Dermis blood vessel endothelial cell (primary cell): ENCODE results near the gene GDPD5. TPM values are rescaled to one million over a fixed set of nuclear protein-coding genes. Genes with fewer than 3 reads are reported as not detected.
"Not testable (repeated sequence)": the region's sequence is repeated elsewhere in the genome, so short reads cannot be mapped to it uniquely, and the experiment has no call there.

Experiments
- DNase-seq: peaks from one replicate; pipeline ENCODE4 v3.0.0; 2010
- total RNA-seq: library from RNA; depleted of rRNA; stranded (reverse); fragments of >200 nt; gene quantifications from 2 replicates; pipeline ENCODE4 v1.2.3, GENCODE V29; 2014

Gene GDPD5
- total RNA-seq, 1 donor from 2014 or later: 37.4 TPM

- DNase-seq: no peak
Measured at GRCh38 chr11:75424396-75424795, 101.3 kb downstream of the GDPD5 start.

DNA sequence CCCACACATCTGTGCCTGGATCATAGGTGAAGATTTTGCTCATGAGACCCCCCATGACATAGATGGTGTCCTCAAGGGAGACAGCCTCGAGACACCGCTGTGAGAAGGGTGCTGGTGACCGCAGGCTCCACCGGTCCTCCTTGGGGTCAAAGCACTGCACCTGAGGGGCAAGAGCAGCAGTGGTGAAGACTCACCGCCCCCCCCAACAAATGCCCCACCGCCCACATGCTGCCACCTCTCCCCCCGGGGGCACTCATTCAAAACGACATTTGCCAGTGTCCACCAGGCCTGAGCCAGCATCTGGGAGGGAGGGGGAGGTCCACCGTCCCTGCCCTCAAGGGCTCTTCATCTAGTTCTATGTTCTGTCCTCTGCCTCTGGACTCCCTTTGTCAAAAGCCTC is 102.0 kb downstream of the GDPD5 start:
- DNase-seq: no peak

- no peak for DNase-seq
Measured at GRCh38 chr11:75422248-75423231, 103.2 kb downstream of the GDPD5 start.

GRCh38 chr11:75421902-75422247 is 103.9 kb downstream of the GDPD5 start:
- no peak for DNase-seq

DNA sequence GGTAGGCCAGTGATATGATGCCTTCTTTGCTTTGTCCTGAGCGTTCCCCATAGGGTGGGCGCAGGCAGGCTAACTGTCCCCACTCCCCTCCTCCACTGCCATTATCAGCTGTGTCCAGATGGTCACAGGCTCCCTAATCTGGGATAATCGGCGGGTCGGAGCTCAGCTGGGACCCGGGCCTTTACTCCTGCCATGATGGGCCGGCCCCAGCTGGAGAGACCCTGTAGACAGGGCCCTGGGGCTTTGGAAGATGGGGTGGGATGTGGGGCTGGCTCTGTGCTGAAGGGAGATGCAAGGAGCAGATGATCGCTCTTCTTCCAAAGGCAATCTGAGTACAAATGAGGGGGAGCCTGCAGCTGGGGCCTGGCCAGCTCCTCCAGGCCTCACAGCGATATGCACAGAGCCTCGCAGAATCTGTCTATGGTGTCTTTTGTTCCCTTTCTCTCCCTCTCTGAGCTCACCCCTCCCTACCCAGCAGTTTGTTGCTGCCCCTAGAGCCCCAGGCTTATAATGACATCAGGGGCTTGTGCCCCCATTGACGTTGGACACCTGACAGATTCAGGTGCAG is 104.6 kb downstream of the GDPD5 start:
- DNase-seq: no peak

DNA sequence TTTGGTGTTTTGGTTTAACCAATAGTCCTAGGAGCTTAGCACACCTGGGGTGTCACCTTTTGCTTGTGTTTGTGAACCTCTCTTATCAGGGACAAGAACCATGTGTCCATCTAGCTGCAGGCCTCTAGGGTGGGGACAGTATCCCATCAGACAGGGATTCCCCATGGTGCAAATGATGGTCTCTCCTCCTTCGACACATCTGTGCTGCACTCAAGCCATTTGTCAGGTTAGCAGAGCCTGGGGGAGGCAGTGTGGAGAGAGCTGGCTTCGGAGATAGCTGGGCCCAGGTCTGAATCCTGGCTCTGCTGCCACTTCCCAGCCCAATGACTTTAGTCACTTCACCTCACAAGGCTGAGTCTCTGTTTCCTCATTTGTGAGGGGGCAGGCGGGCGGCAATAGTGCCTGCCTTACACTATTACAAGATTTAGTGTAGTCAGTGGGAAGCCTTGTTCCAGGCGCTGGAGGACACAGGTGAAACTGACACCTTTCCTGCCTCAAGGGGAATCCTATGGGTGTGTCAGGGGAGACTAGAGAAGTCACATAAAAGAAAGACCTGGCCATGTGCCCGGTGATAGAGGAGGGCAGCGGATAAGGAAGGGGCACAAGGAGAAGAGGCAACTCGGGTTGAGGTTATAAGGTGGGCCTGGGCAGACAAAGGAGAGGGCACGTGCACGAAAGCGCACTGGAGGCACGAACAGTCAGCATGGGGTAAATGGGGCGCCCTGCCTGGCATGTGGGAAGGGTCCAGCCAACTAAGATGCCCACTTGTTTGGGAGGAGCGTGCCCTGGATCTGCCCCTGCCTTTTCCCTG is 105.3 kb downstream of the GDPD5 start:
- DNase-seq: no peak

GRCh38 chr11:75413864-75414263 is 111.9 kb downstream of the GDPD5 start:
- no peak for DNase-seq

- not testable (repeated sequence) for DNase-seq
Measured at GRCh38 chr11:75413146-75413545, 112.6 kb downstream of the GDPD5 start.

- not testable (repeated sequence) for DNase-seq
Measured at GRCh38 chr11:75409971-75410370, 115.8 kb downstream of the GDPD5 start.

DNA sequence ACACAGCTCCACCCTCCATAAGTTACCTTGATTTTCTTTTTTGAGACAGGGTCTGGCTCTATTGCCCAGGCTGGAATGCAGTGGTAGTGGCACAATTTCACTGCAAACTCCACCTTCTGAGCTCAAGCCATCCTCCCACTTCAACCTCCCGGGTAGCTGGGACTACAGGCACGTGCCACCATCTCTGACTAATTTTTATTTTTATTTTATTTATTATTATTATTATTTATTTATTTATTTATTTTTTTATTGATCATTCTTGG is 116.9 kb downstream of the GDPD5 start:
- no peak for DNase-seq

DNA sequence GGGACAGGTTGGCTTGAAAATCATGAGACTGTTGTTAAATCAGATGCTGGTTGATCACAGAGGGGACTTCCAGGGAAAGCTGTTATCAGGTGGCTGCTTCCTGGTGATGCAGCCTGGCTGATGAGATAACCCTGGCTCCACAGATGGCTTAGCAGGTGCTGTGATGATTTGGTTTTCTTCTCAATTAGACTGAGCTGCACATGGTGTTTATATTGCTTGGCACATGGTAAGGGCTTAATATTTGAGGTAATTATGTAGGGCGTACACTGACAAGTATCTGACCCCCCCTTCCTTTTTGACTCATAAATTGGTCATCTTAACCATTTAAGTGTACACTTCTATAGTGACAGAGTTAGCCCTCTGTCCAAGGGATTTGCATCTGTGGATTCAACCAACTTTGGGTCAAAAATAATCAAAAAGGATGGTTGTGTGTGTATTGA is 119.4 kb downstream of the GDPD5 start:
- peak; percentile 88 for DNase-seq

DNA sequence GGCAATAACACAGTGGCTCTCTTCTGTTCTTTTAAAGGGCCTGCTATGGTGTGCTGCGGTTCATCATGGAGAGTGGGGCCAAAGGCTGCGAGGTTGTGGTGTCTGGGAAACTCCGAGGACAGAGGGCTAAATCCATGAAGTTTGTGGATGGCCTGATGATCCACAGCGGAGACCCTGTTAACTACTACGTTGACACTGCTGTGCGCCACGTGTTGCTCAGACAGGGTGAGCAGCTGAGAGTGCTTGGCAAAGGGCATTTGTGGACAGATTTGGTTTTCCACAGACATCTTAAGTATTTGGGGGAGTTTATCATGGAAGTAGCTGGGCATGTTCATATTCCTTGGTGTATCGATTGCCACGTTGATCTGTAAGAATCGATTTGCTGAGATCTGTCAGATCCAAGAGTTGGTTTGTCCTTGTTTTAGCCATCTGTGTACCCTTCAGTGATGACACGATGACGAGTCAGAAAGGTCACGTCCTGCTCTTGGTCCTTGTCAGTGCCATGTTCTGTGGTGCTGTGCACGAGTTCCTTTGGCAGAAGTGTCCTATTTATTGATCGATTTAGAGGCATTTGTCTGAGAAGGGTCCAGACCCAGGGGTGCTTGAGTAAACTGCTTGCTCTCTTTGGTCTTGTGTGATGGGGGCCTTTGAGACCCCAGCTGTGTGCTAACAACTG is 121.6 kb downstream of the GDPD5 start:
- no peak for DNase-seq

GRCh38 chr11:75403037-75403436 is 122.7 kb downstream of the GDPD5 start:
- DNase-seq: peak; percentile 54

GRCh38 chr11:75402002-75402773 is 123.6 kb downstream of the GDPD5 start:
- peak; percentile 16 for DNase-seq

DNA sequence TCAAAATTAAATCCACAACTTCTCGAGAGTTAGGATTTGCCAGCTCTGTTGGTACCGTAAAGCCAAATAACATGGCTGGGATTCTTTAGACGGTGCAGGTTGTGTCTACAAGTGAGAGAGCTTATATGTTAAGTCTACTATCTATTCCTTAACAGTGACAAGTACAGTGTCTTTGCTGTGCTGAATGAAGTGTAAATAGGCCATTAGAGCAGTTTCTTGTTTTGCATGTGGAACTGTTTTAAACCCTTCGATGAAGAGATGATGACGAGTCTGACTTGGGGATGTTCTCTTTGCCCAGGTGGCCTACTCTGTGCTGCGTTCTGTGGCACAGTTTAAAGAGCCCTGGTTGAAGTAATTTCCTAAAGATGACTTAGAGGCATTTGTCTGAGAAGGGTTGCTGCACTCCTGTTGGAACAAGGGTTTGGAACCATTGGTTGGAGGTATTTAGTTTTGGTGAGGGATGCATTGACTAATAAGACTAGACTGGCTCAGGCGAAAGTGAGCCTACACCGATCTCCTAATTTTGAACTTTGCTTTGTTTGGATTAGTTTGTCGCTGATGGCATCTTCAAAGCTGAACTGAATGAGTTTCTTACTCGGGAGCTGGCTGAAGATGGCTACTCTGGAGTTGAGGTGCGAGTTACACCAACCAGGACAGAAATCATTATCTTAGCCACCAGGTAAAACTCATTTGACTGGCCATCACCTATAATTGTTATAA is 125.4 kb downstream of the GDPD5 start:
- peak; percentile 39 for DNase-seq

DNA sequence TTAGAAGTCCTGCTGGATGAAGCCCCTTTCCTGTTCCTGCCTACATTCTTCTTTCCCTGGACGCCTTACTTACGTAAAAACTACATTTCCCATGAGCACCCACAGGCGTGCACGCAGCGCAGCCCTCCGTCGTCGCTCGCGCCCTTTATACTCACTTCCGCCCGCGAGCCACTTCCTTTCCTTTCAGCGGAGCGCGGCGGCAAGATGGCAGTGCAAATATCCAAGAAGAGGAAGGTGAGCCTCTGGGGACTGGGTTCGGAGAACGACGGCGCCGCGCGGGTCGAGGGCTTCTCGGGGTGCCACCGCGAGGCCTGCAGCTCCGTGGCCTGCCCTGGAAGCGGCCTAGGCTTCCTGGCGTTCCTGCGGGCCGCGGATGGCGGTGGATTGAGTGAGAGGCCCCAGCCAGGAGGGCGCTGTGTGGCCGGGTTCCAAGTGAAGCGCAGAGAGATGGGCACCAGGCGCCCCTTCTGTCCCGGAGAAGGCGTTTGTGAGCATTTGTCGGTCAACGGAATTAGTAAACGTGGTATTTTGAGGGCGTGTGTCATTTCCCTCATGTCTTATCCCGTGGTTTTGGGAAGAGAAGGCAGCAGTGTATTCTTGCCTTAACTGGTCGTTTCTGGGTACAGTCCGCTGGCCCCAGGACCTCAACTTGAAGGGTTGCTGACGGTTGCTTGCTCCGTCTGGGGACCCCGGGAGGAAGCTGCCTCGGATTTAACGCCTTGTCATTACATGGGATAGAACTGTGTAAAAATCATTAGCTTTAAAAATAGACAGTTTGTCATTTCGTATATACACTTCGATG is 126.2 kb downstream of the GDPD5 start, which contains the start of gene RPS3:
Gene RPS3 (plus strand): TSS at position 175 of the 802 bp plus-strand sequence. CDS start 30 bp downstream, at position 205.
- DNase-seq: peak; percentile 95

DNA sequence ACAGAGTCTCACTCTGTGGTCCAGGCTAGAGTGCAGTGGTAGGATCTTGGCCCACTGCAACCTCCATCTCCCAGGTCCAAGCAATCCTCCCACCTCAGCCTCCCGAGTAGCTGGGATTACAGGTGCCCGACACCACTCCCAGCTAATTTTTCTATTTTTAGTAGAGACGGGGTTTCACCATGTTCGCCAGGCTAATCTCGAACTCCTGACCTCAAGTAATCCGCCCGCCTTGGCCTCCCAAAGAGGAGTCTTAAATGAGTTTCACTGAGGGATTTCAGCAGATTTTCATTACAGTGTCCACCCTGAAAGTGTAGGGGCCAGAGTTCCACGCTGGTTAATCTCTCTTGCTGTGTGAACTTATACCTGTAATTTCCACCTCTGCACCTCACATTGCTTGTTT is 126.8 kb downstream of the GDPD5 start:
- DNase-seq: no peak

DNA sequence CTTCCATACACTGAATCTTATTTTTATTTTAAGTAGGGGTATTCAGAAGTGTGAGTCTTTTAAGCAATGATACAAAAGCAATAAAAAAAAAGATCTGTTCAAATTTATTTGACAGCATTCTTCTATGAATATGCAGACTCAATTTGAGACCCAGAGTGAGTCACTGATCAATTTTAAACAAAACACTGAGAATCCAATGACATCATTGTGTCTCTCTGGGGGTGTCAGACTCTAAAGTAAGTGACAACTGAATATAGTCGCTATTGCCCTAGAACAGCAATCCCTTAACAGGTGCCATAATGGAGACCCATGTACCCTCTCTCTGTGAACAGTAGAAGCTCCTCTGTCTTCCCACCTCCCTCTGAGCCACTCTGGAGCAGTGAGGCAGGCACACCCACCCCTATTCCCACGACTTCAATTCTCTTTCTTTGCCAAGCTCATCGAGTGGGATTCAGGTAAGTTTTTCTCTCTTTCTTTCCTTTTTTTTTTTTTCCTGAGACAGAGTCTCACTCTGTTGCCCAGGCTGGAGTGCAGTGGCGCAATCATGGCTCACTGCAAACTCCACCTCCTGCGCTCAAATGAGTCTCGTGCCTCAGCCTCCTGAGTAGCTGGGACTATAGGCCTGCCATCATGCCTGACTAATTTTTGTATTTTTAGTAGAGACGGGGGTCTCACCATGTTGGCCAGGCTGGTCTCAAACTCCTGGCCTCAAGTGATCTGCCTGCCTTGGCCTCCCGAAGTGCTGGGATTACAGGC is 131.5 kb downstream of the GDPD5 start:
- no peak for DNase-seq

GRCh38 chr11:75389925-75390324 is 135.8 kb downstream of the GDPD5 start:
- no peak for DNase-seq

DNA sequence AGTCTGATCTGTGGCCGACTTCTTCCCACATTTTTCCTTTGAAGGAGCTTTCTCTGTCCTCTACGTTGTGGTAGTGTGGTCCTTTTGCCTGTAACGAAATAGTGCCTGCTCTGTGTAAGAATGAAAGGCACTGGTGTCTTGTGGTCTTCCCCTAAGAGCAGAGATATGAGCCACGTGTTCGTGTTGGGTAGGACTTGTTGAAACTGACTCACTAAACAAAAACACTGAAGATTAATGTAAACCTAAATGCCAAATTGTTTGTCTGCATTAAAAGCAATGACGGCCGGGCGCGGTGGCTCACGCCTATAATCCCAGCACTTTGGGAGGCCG is 136.5 kb downstream of the GDPD5 start:
- no peak for DNase-seq
